MM.1S (cell line): Measurements from ENCODE around the gene SHISA6.

ENCODE experiments used
- CTCF ChIP-seq: fragments of 300-600 bp; sonication (generic); IDR thresholded peaks from 2 replicates; pipeline ENCODE4 v1.5.1; 2016; ENCODE audit warnings: antibody characterized with exemption, low read length, mixed read lengths
- EZH2 ChIP-seq: fragments of 300-600 bp; sonication (generic); optimal IDR thresholded peaks from 2 replicates; pipeline ENCODE3; 2017; ENCODE audit warnings: low read depth, mild to moderate bottlenecking, antibody characterized with exemption, low read length, mixed read lengths
- EZH2phosphoT487 ChIP-seq: fragments of 300-600 bp; sonication (generic); IDR thresholded peaks from 2 replicates; pipeline ENCODE4 v1.6.1; 2018; ENCODE audit warnings: antibody characterized with exemption, low read length

GRCh38 chr17:11204991-11205390, 36.0 kb upstream of the SHISA6 start:
- TF ChIP-seq CTCF (no peak), EZH2 (no peak), EZH2phosphoT487 (no peak)
